ENCODE results near the gene ZNF318.
"Not testable (repeated sequence)": the region's sequence is repeated elsewhere in the genome, so short reads cannot be mapped to it uniquely, and the experiment has no call there.

The ZNF318 gene

GRCh38 chr6:43361269-43361668 is 8.2 kb downstream of the ZNF318 start:
- no peak overlapping the region for H3K27ac ChIP-seq (ENCODE audit: low read length)
- H3K9me3 ChIP-seq (ENCODE audit: control insufficient read depth in 1 of 2, low read length in 2 of 2) = no peaks in the 10 kb centered on the region
- peaks cover 29 to 57% of the 10 kb centered on the region in 2 donors for H3K36me3 ChIP-seq (ENCODE audit: control insufficient read depth in 1 of 2, insufficient read depth in 2 of 2, low read length in 2 of 2)
- H3K27me3 ChIP-seq (ENCODE audit: low read depth, low read length) = no peaks in the 10 kb centered on the region
- H3K4me1 ChIP-seq (ENCODE audit: control insufficient read depth in 1 of 2, insufficient read depth in 2 of 2, low read length in 2 of 2) = no peaks in the 10 kb centered on the region
- no peak overlapping the region for H3K4me3 ChIP-seq (ENCODE audit: low read depth in 1 of 2, low read length in 2 of 2)

- Histone ChIP-seq H3K27ac (ENCODE audit: low read length) (no peak overlapping the region), H3K9me3 (ENCODE audit: control insufficient read depth in 1 of 2, low read length in 2 of 2) (no peaks in the 10 kb centered on the region), H3K4me3 (ENCODE audit: low read depth in 1 of 2, low read length in 2 of 2) (no peak overlapping the region), H3K36me3 (ENCODE audit: control insufficient read depth in 1 of 2, insufficient read depth in 2 of 2, low read length in 2 of 2) (peaks cover 39 to 62% of the 10 kb centered on the region in 2 donors), H3K4me1 (ENCODE audit: control insufficient read depth in 1 of 2, insufficient read depth in 2 of 2, low read length in 2 of 2) (no peaks in the 10 kb centered on the region), H3K27me3 (ENCODE audit: low read depth, low read length) (no peaks in the 10 kb centered on the region)
Observed at GRCh38 chr6:43359831-43360230, 9.6 kb downstream of the ZNF318 start.

GRCh38 chr6:43359381-43359780 is 10.1 kb downstream of the ZNF318 start:
- Histone ChIP-seq H3K4me1 (ENCODE audit: control insufficient read depth in 1 of 2, insufficient read depth in 2 of 2, low read length in 2 of 2) (no peaks in the 10 kb centered on the region), H3K36me3 (ENCODE audit: control insufficient read depth in 1 of 2, insufficient read depth in 2 of 2, low read length in 2 of 2) (peaks cover 40 to 62% of the 10 kb centered on the region in 2 donors), H3K4me3 (ENCODE audit: low read depth in 1 of 2, low read length in 2 of 2) (no peak overlapping the region), H3K9me3 (ENCODE audit: control insufficient read depth in 1 of 2, low read length in 2 of 2) (no peaks in the 10 kb centered on the region), H3K27me3 (ENCODE audit: low read depth, low read length) (no peaks in the 10 kb centered on the region), H3K27ac (ENCODE audit: low read length) (no peak overlapping the region)

GRCh38 chr6:43355862-43356590 is 13.4 kb downstream of the ZNF318 start:
- Histone ChIP-seq H3K4me3 (ENCODE audit: low read depth in 1 of 2, low read length in 2 of 2) (no peak overlapping the region), H3K4me1 (ENCODE audit: control insufficient read depth in 1 of 2, insufficient read depth in 2 of 2, low read length in 2 of 2) (no peaks in the 10 kb centered on the region), H3K27ac (ENCODE audit: low read length) (no peak overlapping the region), H3K27me3 (ENCODE audit: low read depth, low read length) (no peaks in the 10 kb centered on the region), H3K36me3 (ENCODE audit: control insufficient read depth in 1 of 2, insufficient read depth in 2 of 2, low read length in 2 of 2) (peaks cover 34 to 51% of the 10 kb centered on the region in 2 donors), H3K9me3 (ENCODE audit: control insufficient read depth in 1 of 2, low read length in 2 of 2) (no peaks in the 10 kb centered on the region)

- not testable (repeated sequence) for H3K4me1 ChIP-seq (ENCODE audit: control insufficient read depth in 1 of 2, insufficient read depth in 2 of 2, low read length in 2 of 2); H3K27ac ChIP-seq (ENCODE audit: low read length); H3K4me3 ChIP-seq (ENCODE audit: low read depth in 1 of 2, low read length in 2 of 2); H3K9me3 ChIP-seq (ENCODE audit: control insufficient read depth in 1 of 2, low read length in 2 of 2); H3K27me3 ChIP-seq (ENCODE audit: low read depth, low read length)
- peaks cover 46 to 48% of the 10 kb centered on the region in 2 donors for H3K36me3 ChIP-seq (ENCODE audit: control insufficient read depth in 1 of 2, insufficient read depth in 2 of 2, low read length in 2 of 2)
Observed at GRCh38 chr6:43351951-43352350, 17.5 kb downstream of the ZNF318 start.

GRCh38 chr6:43347444-43347843 is 22.0 kb downstream of the ZNF318 start:
- H3K9me3 ChIP-seq (ENCODE audit: control insufficient read depth in 1 of 2, low read length in 2 of 2) = no peaks in the 10 kb centered on the region
- peaks cover 37 to 58% of the 10 kb centered on the region in 2 donors for H3K36me3 ChIP-seq (ENCODE audit: control insufficient read depth in 1 of 2, insufficient read depth in 2 of 2, low read length in 2 of 2)
- no peak overlapping the region for H3K4me3 ChIP-seq (ENCODE audit: low read depth in 1 of 2, low read length in 2 of 2)
- H3K27ac ChIP-seq (ENCODE audit: low read length) = no peak overlapping the region
- no peaks in the 10 kb centered on the region for H3K4me1 ChIP-seq (ENCODE audit: control insufficient read depth in 1 of 2, insufficient read depth in 2 of 2, low read length in 2 of 2)
- H3K27me3 ChIP-seq (ENCODE audit: low read depth, low read length) = no peaks in the 10 kb centered on the region

GRCh38 chr6:43347021-43347420 is 22.4 kb downstream of the ZNF318 start:
- peaks cover 40 to 62% of the 10 kb centered on the region in 2 donors for H3K36me3 ChIP-seq (ENCODE audit: control insufficient read depth in 1 of 2, insufficient read depth in 2 of 2, low read length in 2 of 2)
- no peaks in the 10 kb centered on the region for H3K9me3 ChIP-seq (ENCODE audit: control insufficient read depth in 1 of 2, low read length in 2 of 2)
- H3K27me3 ChIP-seq (ENCODE audit: low read depth, low read length) = no peaks in the 10 kb centered on the region
- no peaks in the 10 kb centered on the region for H3K4me1 ChIP-seq (ENCODE audit: control insufficient read depth in 1 of 2, insufficient read depth in 2 of 2, low read length in 2 of 2)
- no peak overlapping the region for H3K27ac ChIP-seq (ENCODE audit: low read length)
- no peak overlapping the region for H3K4me3 ChIP-seq (ENCODE audit: low read depth in 1 of 2, low read length in 2 of 2)

GRCh38 chr6:43346243-43346642 is 23.2 kb downstream of the ZNF318 start:
- peaks cover 44 to 69% of the 10 kb centered on the region in 2 donors for H3K36me3 ChIP-seq (ENCODE audit: control insufficient read depth in 1 of 2, insufficient read depth in 2 of 2, low read length in 2 of 2)
- not testable (repeated sequence) for H3K4me1 ChIP-seq (ENCODE audit: control insufficient read depth in 1 of 2, insufficient read depth in 2 of 2, low read length in 2 of 2); H3K4me3 ChIP-seq (ENCODE audit: low read depth in 1 of 2, low read length in 2 of 2); H3K27ac ChIP-seq (ENCODE audit: low read length); H3K9me3 ChIP-seq (ENCODE audit: control insufficient read depth in 1 of 2, low read length in 2 of 2); H3K27me3 ChIP-seq (ENCODE audit: low read depth, low read length)

- H3K27me3 ChIP-seq (ENCODE audit: low read depth, low read length) = no peaks in the 10 kb centered on the region
- H3K4me3 ChIP-seq (ENCODE audit: low read depth in 1 of 2, low read length in 2 of 2) = no peak overlapping the region
- no peaks in the 10 kb centered on the region for H3K9me3 ChIP-seq (ENCODE audit: control insufficient read depth in 1 of 2, low read length in 2 of 2)
- no peaks in the 10 kb centered on the region for H3K4me1 ChIP-seq (ENCODE audit: control insufficient read depth in 1 of 2, insufficient read depth in 2 of 2, low read length in 2 of 2)
- H3K36me3 ChIP-seq (ENCODE audit: control insufficient read depth in 1 of 2, insufficient read depth in 2 of 2, low read length in 2 of 2) = peaks cover 43 to 65% of the 10 kb centered on the region in 2 donors
- no peak overlapping the region for H3K27ac ChIP-seq (ENCODE audit: low read length)
Observed at GRCh38 chr6:43339168-43339567, 30.3 kb downstream of the ZNF318 start.

GRCh38 chr6:43338243-43338642 is 31.2 kb downstream of the ZNF318 start:
- peaks cover 40 to 61% of the 10 kb centered on the region in 2 donors for H3K36me3 ChIP-seq (ENCODE audit: control insufficient read depth in 1 of 2, insufficient read depth in 2 of 2, low read length in 2 of 2)
- H3K9me3 ChIP-seq (ENCODE audit: control insufficient read depth in 1 of 2, low read length in 2 of 2) = no peaks in the 10 kb centered on the region
- no peaks in the 10 kb centered on the region for H3K27me3 ChIP-seq (ENCODE audit: low read depth, low read length)
- no peaks in the 10 kb centered on the region for H3K4me1 ChIP-seq (ENCODE audit: control insufficient read depth in 1 of 2, insufficient read depth in 2 of 2, low read length in 2 of 2)
- no peak overlapping the region for H3K27ac ChIP-seq (ENCODE audit: low read length)
- no peak overlapping the region for H3K4me3 ChIP-seq (ENCODE audit: low read depth in 1 of 2, low read length in 2 of 2)

- Histone ChIP-seq H3K9me3 (ENCODE audit: control insufficient read depth in 1 of 2, low read length in 2 of 2) (no peaks in the 10 kb centered on the region), H3K4me1 (ENCODE audit: control insufficient read depth in 1 of 2, insufficient read depth in 2 of 2, low read length in 2 of 2) (no peaks in the 10 kb centered on the region), H3K4me3 (ENCODE audit: low read depth in 1 of 2, low read length in 2 of 2) (no peak overlapping the region), H3K27ac (ENCODE audit: low read length) (no peak overlapping the region), H3K27me3 (ENCODE audit: low read depth, low read length) (no peaks in the 10 kb centered on the region), H3K36me3 (ENCODE audit: control insufficient read depth in 1 of 2, insufficient read depth in 2 of 2, low read length in 2 of 2) (peaks cover 25 to 43% of the 10 kb centered on the region in 2 donors)
Observed at GRCh38 chr6:43336382-43336781, 33.1 kb downstream of the ZNF318 start.

GRCh38 chr6:43335469-43335868 is 34.0 kb downstream of the ZNF318 start:
- Histone ChIP-seq H3K4me1 (ENCODE audit: control insufficient read depth in 1 of 2, insufficient read depth in 2 of 2, low read length in 2 of 2) (no peaks in the 10 kb centered on the region), H3K27ac (ENCODE audit: low read length) (no peak overlapping the region), H3K27me3 (ENCODE audit: low read depth, low read length) (no peaks in the 10 kb centered on the region)

More at GRCh38 chr6:43335469-43335868, 34.0 kb downstream of the ZNF318 start:
- Histone ChIP-seq H3K9me3 (ENCODE audit: control insufficient read depth in 1 of 2, low read length in 2 of 2) (no peaks in the 10 kb centered on the region), H3K36me3 (ENCODE audit: control insufficient read depth in 1 of 2, insufficient read depth in 2 of 2, low read length in 2 of 2) (peaks cover 19 to 35% of the 10 kb centered on the region in 2 donors), H3K4me3 (ENCODE audit: low read depth in 1 of 2, low read length in 2 of 2) (no peak overlapping the region)

All from muscle layer of duodenum (tissue), 2 donors.